Activated gamma-delta T cell treated with anti-CD3 and anti-CD28 coated beads, Interleukin-2, amount 50 U/mL, for 16 hours (primary cell): ENCODE results near the gene RAD51B.
"Not testable (repeated sequence)": the region's sequence is repeated elsewhere in the genome, so short reads cannot be mapped to it uniquely, and the experiment has no call there.

Experiments used
- DNase-seq: peaks from one replicate; pipeline ENCODE4 v3.0.0-alpha.2; 2020; ENCODE audit warnings: low read depth

The RAD51B gene

DNA sequence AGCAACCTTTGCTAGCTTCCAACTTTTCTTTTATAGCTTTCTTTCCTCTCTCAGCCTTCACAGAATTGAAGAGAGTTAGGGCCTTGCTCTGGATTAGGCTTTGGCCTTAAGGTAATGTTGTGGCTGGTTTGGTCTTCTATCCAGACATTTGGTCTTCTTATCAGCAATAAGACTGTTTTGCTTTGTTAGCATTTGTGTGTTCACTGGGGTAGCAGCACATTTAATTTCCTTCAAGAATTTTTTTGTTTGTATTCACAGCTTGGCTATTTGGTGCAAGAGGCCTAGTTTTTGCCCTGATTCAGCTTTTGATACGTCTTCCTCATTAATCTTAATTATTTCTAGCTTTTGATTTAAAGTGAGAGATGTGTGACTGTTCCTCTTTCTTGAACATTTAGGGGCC is 130.8 kb downstream of the RAD51B start:
- DNase-seq = no peak

- DNase-seq = no peak
Measured at GRCh38 chr14:67951529-67952135, 132.1 kb downstream of the RAD51B start.

DNA sequence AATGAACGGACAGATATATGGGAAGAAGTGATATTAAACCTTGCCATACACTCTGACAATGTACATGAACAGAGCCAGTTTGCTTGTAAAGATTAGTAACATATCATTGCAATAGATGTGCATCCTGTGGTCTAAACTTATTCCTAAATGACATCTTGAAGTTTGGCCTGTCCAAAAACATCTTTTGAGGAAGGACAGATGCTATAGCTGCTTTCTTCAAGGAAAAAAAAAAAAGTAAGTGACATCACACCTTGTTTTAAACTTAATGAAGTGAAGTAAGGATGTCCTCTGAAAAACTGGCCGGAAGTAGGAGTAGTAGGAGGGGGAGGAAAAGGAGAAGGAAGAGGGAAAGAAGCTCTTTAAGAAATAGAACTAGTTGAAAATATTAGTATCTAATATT is 132.8 kb downstream of the RAD51B start:
- DNase-seq = no peak

DNA sequence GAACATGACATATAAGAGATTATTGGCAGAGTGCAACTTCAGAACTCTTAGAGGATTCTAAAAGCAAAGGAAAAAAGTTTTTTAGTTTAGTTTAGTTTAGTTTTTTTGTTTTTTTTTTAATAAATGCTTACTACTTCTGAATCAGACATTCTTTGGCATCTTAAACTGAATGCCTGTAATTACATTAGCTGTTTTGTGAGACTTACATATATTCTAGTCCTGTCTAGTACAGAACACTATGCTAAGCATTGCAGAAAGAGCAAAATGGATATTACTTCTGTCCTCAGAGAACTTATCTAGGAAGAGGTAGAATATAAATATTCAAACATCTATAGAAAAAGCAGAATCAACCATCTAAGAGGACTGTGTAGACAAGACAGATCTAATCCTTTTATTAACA is 133.2 kb downstream of the RAD51B start:
- DNase-seq = no peak

GRCh38 chr14:67955261-67955660 is 135.7 kb downstream of the RAD51B start:
- no peak for DNase-seq

DNA sequence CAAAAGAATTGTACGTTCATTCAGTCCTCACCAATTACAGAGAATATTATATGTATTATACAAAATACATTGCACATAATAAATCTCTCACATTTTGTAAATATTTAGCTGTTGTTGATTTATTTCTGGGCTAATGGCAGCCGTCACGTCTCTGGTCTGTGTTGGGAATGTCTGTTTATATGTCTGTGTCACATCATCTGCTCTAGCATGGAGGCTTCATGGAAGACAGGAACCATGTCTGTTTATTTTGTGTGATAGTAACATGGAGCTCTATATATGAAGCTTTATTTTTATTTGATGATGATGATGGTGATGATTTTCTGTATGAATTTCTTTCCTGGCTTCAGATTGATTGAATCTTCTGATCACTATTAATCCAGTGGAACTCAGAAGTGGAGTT is 138.4 kb downstream of the RAD51B start:
- no peak for DNase-seq

GRCh38 chr14:67961676-67962075 is 142.1 kb downstream of the RAD51B start:
- no peak for DNase-seq

DNA sequence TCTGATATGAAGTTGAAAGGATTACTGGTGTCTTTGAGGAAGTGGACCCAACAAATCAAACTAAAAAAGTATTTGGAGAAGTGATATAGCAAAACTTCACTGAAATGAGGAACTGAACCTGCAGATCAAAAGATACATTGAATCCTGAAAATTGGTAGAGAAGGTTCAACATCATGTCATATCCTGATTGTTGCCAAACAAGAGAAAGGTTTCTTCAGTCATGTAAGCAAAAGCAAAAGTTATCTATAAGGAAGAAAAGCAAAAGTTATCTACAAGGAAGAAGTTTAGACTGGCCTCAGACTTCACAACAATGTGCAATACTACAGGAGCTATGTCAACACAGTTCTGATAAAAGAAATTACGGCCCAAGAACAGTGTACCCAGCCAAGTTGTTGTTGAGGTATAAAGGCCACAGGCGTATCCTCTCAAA is 142.7 kb downstream of the RAD51B start:
- no peak for DNase-seq

GRCh38 chr14:67963545-67963944 is 144.0 kb downstream of the RAD51B start:
- no peak for DNase-seq

- no peak for DNase-seq
Measured at GRCh38 chr14:67963960-67964812, 144.6 kb downstream of the RAD51B start.

DNA sequence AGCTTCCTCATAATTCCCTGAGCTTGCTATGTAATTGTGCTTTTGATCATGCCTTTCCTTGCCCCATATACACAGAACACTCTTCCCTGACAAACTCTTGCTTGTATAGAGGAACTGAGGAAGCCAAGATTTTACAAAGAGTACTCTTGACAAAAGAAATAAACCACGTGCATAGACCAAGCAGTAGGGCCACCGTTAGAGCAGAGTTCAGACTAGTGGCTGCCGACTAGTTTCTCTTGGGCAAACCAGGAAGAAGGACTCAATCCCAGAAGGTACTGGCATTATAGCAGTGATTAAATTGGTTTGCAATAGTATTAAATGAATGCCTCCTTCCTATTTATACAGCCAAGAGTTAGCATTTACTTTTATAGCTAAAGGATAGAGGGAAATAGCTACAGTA is 146.1 kb downstream of the RAD51B start:
- DNase-seq = no peak

DNA sequence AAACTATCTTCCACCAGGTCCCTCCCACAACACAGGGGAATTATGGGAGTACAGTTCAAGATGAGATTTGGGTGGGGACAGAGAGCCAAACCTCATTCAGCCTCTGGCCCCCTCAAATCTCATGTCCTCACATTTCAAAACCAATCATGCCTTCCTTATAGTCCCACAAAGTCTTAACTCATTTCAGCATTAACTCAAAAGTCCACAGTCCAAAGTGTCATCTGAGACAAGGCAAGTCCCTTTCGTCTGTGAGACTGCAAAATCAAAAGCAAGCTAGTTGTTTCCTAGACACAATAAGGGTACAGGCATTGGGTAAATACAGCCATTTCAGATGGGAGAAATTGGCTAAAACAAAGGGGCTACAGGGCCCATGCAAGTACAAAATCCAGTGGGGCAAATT is 147.6 kb downstream of the RAD51B start:
- no peak for DNase-seq

DNA sequence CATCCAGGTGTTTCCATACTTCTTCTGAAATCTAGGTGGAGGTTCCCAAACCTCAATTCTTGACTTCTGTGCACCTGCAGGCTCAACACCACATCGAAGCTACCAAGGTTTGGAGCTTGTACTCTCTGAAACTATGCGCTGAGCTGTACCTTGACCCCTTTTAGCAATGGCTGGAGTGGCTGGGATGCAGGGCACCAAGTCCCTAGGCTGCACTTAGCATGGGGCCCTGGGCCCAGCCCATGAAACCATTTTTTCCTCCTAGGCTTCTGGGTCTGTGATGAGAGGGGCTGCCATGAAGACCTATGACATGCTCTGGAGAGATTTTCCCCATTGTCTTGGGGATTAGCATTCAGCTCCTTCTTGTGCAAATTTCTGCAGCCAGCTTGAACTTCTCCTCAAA is 148.4 kb downstream of the RAD51B start:
- not testable (repeated sequence) for DNase-seq

- no peak for DNase-seq
Measured at GRCh38 chr14:67970923-67971322, 151.3 kb downstream of the RAD51B start.

GRCh38 chr14:67971627-67972625 is 152.3 kb downstream of the RAD51B start:
- no peak for DNase-seq

DNA sequence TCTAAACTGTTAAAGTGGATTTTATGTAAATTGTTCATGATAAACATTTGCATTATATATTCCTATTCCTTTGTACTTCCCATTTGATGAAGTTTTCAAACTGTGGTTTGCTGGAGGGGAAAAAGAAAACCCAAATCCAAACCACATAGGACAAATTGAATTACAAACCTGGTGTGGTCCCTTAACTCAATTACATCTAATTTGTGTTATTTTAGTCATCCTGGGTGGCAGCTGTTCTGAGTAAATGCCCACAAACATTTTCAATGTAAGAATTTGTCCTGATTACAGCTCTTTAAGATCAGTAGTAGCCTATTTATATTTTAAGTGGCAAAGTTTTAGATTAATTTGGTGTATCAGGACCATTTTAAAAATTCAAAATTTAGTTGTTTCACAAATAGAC is 153.9 kb downstream of the RAD51B start:
- no peak for DNase-seq

DNA sequence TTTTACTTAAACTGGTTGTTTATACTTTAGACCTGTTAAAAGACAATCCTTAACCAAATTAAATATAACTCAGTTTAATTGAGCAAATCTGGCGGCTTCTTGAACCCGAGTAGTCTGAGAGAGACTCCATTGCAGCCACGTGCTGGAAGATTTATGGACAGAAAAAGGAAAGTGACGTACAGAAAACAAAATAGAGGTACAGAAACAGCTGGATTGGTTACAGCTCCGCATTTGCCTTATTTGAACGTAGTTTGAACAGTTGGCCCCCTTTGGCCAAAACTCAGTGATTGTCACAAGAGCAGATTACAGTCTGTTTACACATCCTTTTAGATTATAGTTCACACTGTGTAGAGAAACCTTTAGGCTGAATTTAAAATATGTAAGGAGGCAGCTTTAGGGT is 155.9 kb downstream of the RAD51B start:
- no peak for DNase-seq

DNA sequence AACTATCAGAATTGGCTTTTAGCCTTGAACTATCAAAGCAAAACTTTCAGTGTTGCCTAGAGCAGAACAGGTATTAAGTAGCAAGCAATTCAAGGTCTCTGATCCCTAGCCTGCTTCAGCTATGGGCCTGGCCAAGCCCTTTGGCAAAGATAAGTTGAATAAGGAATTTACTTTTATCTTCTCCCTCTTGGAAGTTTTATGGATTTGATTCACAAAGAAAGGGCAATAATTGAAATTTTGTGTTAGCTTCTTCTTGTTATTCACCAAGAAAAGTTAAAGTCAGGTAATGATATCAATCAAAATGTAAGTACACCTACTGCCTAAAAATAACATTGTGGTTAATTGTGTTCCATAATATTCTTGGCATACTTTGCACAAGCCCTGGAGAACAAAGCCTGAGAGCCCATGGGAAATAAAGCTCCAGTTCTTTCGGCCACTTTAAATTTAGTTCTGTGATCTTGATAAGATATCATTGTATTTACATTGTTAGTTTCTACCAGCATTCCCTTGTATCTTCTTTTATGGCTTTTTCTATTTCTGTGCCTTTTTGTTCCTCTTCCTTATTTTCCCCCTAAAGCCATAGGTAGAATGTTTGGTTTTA is 158.0 kb downstream of the RAD51B start:
- no peak for DNase-seq

DNA sequence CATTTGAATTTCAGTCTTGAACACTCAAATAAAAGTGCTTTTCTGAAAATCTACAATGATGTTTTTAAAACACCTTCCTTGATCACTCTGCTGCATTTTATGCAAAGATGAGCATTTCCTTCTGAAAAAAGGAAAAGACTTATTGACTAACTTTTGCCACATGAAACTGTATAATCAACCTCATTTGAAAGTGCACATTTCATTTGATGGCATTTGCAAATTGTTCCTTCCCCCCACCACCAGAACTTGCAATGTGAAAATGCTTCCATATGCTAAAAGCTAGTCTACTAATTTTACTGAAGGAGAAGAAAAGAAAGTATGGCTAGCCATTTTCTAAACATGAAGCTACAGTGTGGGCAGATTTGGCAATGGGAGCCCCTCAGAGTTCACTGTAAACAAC is 159.2 kb downstream of the RAD51B start:
- DNase-seq = no peak

DNA sequence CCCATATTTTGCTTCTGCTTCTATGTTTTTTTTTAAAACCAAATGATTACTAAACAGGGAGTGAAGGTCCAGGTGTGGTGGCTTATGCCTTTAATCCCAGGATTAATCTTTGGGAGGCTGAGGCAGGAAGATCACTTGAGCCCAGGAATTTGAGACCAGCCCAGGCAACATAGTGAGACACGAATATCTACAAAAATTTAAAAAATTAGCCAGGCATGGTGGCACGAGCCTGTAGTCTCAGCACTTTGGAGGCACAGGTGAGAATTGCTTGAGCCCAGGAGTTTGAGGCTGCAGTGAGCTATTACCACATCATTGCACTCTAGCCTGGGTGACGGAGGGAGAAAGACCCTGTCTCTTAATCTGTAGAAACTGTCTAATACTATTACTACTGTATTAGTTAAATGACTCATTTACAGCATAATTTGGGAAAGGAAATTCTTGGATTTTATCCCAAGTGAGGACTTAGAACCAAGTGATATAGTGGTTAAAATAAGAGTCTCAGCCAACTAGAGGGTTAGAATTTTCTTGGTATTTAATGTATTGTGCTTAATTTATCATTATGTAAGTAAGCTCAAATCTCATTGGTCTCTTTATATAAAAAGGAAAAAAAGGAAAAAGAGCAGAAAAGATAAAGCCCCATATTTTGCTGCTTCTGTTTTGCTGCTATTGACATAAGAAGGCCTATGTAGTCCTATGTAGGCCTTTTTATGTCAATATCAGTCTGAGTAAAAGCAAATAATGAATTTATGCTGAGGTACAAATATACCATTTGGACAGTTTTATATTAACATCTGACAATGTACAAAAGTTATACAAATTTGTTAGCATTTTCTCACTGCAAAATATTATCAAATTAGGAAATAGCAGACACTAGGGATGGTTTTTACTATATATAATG is 163.4 kb downstream of the RAD51B start:
- no peak for DNase-seq

- no peak for DNase-seq
Measured at GRCh38 chr14:67984274-67984673, 164.7 kb downstream of the RAD51B start.
